ENCODE results near the gene RPL29. TPM values are rescaled to one million over a fixed set of nuclear protein-coding genes. Genes with fewer than 3 reads are reported as not detected.

RPL29 gene
- total and polyA plus RNA-seq, 2 of the 13 experiments (the other 11 are each of a cell fraction or from before 2014, with no cell fraction given): 1,348 to 2,263 TPM

DNA sequence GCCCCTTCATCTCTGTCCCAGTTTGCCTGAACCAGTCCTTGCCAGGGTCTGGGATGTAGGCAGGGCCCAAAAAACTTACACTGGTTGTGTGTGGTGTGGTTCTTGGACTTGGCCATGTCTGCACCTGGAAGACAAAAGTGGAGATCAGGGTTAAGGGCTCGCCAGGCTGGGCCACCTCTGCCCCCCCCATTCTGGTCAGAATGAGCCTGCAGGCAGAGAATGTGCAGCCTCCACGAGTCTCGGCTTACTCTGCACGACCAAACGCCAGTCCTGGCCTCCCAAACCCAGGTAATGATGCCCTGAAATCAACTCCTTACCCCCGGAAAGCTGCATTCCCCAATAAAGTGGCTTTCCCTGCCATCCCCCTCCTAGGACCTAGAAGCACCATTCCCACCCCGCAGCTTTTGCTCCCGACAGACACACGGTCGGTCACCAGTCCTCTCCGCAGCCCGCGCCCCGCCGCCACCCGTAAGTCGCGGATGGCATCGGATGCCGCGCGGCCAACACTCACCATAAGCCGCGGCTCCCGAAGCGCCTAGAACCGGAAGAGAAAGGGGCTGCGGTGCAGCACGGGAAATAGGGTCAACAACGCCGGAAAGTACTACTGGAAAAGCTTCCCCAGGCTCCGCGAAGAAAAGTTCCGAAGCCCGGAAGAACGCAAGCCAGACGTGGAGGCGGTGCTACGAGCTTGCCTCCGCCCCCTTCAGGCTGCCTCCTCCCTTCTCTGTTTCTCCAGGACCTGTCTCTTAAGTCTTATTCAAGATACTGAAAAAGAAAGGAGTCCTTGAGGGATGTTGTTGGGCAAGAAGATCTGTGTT lies at the start of gene RPL29 (continued):
- no peak for TF ChIP-seq PRMT3 (CRISPR knock-in tag; IDR thresholded peaks at IDR 0.05; ENCODE audit: borderline replicate concordance, low read depth)
- peak; percentile 96 for TF ChIP-seq ETV5 (CRISPR knock-in tag; IDR thresholded peaks at IDR 0.05; ENCODE audit: borderline replicate concordance)
- TF ChIP-seq AGO2 (optimal IDR thresholded peaks at IDR 0.05; ENCODE audit: low read depth, low read length): peak; percentile 92
- TF ChIP-seq ZNF484 (CRISPR knock-in tag; IDR thresholded peaks at IDR 0.05; ENCODE audit: borderline replicate concordance, low read depth): no peak
- TF ChIP-seq ZNF101 (CRISPR knock-in tag; IDR thresholded peaks at IDR 0.05; ENCODE audit: borderline replicate concordance, low read depth): no peak
- TF ChIP-seq HES4 (CRISPR knock-in tag; IDR thresholded peaks at IDR 0.05; ENCODE audit: borderline replicate concordance): peak; percentile 89
- TF ChIP-seq ZNF670 (CRISPR knock-in tag; IDR thresholded peaks at IDR 0.05; ENCODE audit: borderline replicate concordance): no peak; the same call in 1 of the 2 replicates
- TF ChIP-seq, protein P1, sequence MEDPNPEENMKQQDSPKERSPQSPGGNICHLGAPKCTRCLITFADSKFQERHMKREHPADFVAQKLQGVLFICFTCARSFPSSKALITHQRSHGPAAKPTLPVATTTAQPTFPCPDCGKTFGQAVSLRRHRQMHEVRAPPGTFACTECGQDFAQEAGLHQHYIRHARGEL (CRISPR knock-in tag; IDR thresholded peaks at IDR 0.05): no peak
- peak; percentile 27; the same call in 1 of the 2 replicates for TF ChIP-seq ZBTB3 (CRISPR knock-in tag; IDR thresholded peaks at IDR 0.05; ENCODE audit: borderline replicate concordance, low read depth)
- TF ChIP-seq KLF6 (CRISPR knock-in tag; IDR thresholded peaks at IDR 0.05): peak; percentile 93
- TF ChIP-seq PAF1 (CRISPR knock-in tag; IDR thresholded peaks at IDR 0.05): no peak
- TF ChIP-seq, protein P2, sequence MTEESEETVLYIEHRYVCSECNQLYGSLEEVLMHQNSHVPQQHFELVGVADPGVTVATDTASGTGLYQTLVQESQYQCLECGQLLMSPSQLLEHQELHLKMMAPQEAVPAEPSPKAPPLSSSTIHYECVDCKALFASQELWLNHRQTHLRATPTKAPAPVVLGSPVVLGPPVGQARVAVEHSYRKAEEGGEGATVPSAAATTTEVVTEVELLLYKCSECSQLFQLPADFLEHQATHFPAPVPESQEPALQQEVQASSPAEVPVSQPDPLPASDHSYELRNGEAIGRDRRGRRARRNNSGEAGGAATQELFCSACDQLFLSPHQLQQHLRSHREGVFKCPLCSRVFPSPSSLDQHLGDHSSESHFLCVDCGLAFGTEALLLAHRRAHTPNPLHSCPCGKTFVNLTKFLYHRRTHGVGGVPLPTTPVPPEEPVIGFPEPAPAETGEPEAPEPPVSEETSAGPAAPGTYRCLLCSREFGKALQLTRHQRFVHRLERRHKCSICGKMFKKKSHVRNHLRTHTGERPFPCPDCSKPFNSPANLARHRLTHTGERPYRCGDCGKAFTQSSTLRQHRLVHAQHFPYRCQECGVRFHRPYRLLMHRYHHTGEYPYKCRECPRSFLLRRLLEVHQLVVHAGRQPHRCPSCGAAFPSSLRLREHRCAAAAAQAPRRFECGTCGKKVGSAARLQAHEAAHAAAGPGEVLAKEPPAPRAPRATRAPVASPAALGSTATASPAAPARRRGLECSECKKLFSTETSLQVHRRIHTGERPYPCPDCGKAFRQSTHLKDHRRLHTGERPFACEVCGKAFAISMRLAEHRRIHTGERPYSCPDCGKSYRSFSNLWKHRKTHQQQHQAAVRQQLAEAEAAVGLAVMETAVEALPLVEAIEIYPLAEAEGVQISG (CRISPR knock-in tag; IDR thresholded peaks at IDR 0.05): peak; percentile 96
- TF ChIP-seq, protein P3, sequence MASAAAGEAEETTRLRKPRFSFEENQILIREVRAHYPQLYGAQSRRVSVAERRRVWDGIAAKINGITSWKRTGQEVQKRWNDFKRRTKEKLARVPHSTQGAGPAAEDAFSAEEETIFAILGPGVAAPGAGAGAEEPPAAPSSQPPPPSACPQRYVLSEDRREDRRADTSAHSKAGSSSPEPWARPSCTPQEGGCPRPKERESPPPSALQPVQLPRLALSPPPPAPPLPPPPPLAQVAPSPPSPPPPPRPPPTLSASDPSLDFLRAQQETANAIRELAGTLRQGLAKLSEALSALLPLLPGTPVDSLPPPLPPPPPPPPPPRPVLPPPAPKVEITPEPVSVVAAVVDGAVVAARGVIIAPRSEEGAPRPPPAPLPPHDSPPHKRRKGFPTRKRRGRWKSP (CRISPR knock-in tag; IDR thresholded peaks at IDR 0.05): peak; percentile 86
- TF ChIP-seq, protein P4, sequence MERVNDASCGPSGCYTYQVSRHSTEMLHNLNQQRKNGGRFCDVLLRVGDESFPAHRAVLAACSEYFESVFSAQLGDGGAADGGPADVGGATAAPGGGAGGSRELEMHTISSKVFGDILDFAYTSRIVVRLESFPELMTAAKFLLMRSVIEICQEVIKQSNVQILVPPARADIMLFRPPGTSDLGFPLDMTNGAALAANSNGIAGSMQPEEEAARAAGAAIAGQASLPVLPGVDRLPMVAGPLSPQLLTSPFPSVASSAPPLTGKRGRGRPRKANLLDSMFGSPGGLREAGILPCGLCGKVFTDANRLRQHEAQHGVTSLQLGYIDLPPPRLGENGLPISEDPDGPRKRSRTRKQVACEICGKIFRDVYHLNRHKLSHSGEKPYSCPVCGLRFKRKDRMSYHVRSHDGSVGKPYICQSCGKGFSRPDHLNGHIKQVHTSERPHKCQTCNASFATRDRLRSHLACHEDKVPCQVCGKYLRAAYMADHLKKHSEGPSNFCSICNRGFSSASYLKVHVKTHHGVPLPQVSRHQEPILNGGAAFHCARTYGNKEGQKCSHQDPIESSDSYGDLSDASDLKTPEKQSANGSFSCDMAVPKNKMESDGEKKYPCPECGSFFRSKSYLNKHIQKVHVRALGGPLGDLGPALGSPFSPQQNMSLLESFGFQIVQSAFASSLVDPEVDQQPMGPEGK (CRISPR knock-in tag; IDR thresholded peaks at IDR 0.05): peak; percentile 54
- TF ChIP-seq ZBTB8A (CRISPR knock-in tag; IDR thresholded peaks at IDR 0.05; ENCODE audit: borderline replicate concordance, low read depth): peak; percentile 82; the same call in 1 of the 2 replicates
- TF ChIP-seq CREBL2 (CRISPR knock-in tag; IDR thresholded peaks at IDR 0.05; ENCODE audit: borderline replicate concordance): no peak
- peak; percentile 13; the same call in 1 of the 2 replicates for TF ChIP-seq SP5 (CRISPR knock-in tag; IDR thresholded peaks at IDR 0.05; ENCODE audit: borderline replicate concordance, low read depth)
- TF ChIP-seq ZNF512 (CRISPR knock-in tag; IDR thresholded peaks at IDR 0.05): no peak
- TF ChIP-seq HNRNPL (IDR thresholded peaks at IDR 0.05; ENCODE audit: low read depth, low read length): 0 out of 2 replicates have a peak, but pooled peaks have one; percentile 55

All from HepG2 (cell line).